ENCODE data around the gene CLDN9.

The CLDN9 gene

GRCh38 chr16:3012828-3013420 lies at the start of gene CLDN9:
TSS of gene CLDN9 (plus strand) at chr16:3012923. CDS start at chr16:3013363, 440 bp downstream.
- DNase-seq (ENCODE audit: low spot score), result peak; percentile 67

GRCh38 chr16:2963074-2963722 lies 49.5 kb upstream of the CLDN9 start:
- peak; percentile 64 for DNase-seq (ENCODE audit: low spot score)

GRCh38 chr16:2963723-2964474 lies 48.8 kb upstream of the CLDN9 start, which contains the start of gene KREMEN2:
TSS of gene KREMEN2 (plus strand) at chr16:2964275. CDS start at chr16:2964521, 246 bp downstream.
- peak; percentile 83 for DNase-seq (ENCODE audit: low spot score)

GRCh38 chr16:2964475-2965336 lies 48.0 kb upstream of the CLDN9 start:
- peak; percentile 93 for DNase-seq (ENCODE audit: low spot score)

GRCh38 chr16:2966043-2966807 lies 46.5 kb upstream of the CLDN9 start:
- DNase-seq (ENCODE audit: low spot score), result no peak

GRCh38 chr16:2966808-2967191 lies 45.9 kb upstream of the CLDN9 start:
- no peak for DNase-seq (ENCODE audit: low spot score)

GRCh38 chr16:2967211-2967631 lies 45.5 kb upstream of the CLDN9 start:
- no peak for DNase-seq (ENCODE audit: low spot score)

GRCh38 chr16:2967721-2968161 lies 45.0 kb upstream of the CLDN9 start:
- DNase-seq (ENCODE audit: low spot score), result no peak

GRCh38 chr16:2968368-2968737 lies 44.4 kb upstream of the CLDN9 start:
- DNase-seq (ENCODE audit: low spot score), result no peak

- DNase-seq (ENCODE audit: low spot score), result peak; percentile 94
Measured at GRCh38 chr16:2968738-2969544, 43.8 kb upstream of the CLDN9 start, which contains the start of gene PAQR4. TSS of gene PAQR4 (plus strand) at chr16:2969348. CDS start at chr16:2969675, 327 bp downstream.

GRCh38 chr16:2969545-2970521 lies 42.9 kb upstream of the CLDN9 start:
- peak; percentile 82 for DNase-seq (ENCODE audit: low spot score)

- no peak for DNase-seq (ENCODE audit: low spot score)
Measured at GRCh38 chr16:2970563-2970962, 42.2 kb upstream of the CLDN9 start.

GRCh38 chr16:2971134-2971984 lies 41.4 kb upstream of the CLDN9 start:
- DNase-seq (ENCODE audit: low spot score), result no peak

GRCh38 chr16:2971985-2972784 lies 40.5 kb upstream of the CLDN9 start:
- no peak for DNase-seq (ENCODE audit: low spot score)

GRCh38 chr16:2973093-2973492 lies 39.6 kb upstream of the CLDN9 start:
- no peak for DNase-seq (ENCODE audit: low spot score)

GRCh38 chr16:2973605-2974318 lies 39.0 kb upstream of the CLDN9 start:
- no peak for DNase-seq (ENCODE audit: low spot score)

Measured in ecto neural progenitor cell (in vitro differentiated cells).